ENCODE results near the gene TKTL1.
"Not testable (repeated sequence)": the region's sequence is repeated elsewhere in the genome, so short reads cannot be mapped to it uniquely, and the experiment has no call there.

TKTL1 gene

GRCh38 chrX:154295664-154296310 is at the start of gene TKTL1:
Gene TKTL1, plus strand, starts transcription at chrX:154295795. Its CDS starts 65 bp downstream, at chrX:154295860.
- no peak for DNase-seq

- not testable (repeated sequence) for DNase-seq
Measured at GRCh38 chrX:154247377-154248045, 48.1 kb upstream of the TKTL1 start.

GRCh38 chrX:154248076-154248475 is 47.5 kb upstream of the TKTL1 start:
- DNase-seq, result not testable (repeated sequence)

DNA sequence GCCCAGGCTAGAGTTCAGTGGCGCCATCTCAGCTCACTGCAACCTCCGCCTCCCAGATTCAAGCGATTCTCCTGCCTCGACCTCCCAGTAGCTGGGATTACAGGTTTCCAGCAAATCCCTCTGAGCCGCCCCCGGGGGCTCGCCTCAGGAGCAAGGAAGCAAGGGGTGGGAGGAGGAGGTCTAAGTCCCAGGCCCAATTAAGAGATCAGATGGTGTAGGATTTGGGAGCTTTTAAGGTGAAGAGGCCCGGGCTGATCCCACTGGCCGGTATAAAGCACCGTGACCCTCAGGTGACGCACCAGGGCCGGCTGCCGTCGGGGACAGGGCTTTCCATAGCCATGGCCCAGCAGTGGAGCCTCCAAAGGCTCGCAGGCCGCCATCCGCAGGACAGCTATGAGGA is 38.3 kb upstream of the TKTL1 start, which contains the start of gene OPN1MW3:
Gene OPN1MW3, plus strand, starts transcription at position 301 of the 400 bp plus-strand sequence. Its CDS starts 38 bp downstream, at position 339.
- not testable (repeated sequence) for DNase-seq

DNA sequence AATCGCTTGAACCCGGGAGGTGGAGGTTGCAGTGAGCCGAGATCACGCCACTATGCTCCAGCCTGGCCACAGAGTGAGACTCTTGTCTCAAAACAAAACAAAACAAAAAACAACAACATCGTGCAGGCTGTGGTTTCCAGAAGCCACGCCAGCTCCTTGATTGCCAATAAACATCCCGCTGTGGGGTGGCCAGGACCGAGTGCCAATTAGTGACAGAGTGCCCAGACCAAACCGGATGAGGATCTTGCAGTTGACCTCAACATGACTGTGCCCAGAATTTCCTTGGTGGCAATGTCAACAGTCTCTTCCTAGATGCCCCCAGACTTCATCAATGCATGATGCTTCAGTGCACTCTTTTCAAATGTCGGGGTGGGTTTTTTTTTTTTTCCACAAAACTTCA is 36.9 kb upstream of the TKTL1 start:
- DNase-seq, result not testable (repeated sequence)

DNA sequence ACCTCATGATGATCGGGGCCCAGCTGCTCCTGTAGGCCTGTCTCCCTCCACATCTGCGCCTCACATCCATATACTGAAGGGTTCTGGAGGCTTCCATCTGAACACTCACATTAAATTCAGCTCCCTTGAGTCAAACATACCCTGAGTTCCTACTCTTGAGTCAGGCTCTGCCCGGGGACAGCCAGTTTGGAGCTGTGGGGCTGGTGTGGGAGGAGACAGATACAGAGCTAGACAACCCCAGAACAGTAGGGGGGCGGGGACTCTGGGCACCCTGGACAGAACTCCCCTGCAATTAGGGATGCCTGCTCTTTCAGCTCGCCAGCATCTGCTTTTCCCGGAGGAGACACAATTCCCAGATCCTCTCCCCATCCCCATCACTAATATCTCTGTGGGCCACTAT is 32.5 kb upstream of the TKTL1 start:
- DNase-seq, result not testable (repeated sequence)

GRCh38 chrX:154269245-154269644 is 26.4 kb upstream of the TKTL1 start:
- DNase-seq, result not testable (repeated sequence)

DNA sequence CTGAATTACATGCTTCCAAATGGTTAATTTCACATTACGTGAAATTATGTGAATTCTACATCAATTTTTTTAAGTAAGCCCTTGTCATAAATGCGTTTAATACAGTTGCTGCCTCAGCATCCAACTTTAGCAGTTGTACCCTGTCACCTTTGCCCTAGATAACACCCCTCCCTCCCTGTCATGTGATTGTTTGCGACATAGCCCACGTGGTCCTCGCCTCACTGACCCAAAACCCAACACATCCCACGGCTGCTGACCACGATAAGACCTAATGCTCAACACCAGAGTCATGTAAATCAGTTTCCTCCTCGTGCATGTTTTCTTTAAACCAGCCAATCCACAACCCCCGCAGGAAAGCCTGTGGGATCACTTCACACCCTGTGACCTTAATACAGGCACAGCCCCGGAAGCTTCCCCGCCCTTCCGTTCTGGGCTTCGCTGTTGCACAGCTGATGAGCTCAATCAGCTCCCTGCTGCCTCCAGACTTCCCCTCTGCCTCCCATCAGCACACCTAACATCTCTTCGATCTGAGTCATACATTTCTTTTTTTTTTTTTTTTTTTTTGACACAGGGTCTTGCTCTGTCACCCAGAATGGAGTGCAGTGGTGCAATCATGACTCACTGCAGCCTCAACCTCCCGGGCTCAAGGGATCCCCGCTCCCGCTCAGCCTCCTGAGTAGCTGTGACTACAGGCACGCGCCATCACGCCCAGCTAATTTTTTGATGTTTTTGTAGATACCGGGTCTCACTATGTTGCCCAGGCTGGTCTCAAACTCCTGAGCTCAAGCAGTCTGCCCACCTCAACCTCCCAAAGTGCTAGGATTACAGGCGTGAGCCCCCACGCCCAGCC is 10.9 kb upstream of the TKTL1 start:
- DNase-seq, result not testable (repeated sequence)

GRCh38 chrX:154286406-154286805 is 9.2 kb upstream of the TKTL1 start:
- not testable (repeated sequence) for DNase-seq

GRCh38 chrX:154294791-154295574 is 612 bp upstream of the TKTL1 start, which contains the start of gene TEX28:
Gene TEX28, minus strand, starts transcription at chrX:154295124. Its CDS starts 3,007 bp downstream, at chrX:154292117.
- DNase-seq, result no peak

DNA sequence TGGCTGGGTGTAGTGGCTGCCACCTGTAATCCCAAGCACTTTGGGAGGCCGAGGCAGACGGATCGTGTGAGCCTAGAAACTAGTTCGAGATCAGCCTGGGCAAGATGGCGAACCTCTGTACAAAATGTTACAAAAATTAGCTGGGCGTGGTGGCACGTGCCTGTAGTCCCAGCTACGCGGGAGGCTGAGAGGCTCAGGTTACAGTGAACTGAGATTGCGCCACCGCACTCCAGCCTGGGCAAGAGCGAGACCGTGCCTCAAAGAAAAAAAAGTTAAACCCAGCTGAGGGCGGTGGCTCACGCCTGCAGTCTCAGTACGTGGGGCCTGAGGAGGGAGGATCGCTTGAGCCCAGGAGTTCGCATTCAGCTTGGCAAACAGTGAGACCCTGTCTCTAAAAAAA is 1.1 kb downstream of the TKTL1 start:
- no peak for DNase-seq

DNA sequence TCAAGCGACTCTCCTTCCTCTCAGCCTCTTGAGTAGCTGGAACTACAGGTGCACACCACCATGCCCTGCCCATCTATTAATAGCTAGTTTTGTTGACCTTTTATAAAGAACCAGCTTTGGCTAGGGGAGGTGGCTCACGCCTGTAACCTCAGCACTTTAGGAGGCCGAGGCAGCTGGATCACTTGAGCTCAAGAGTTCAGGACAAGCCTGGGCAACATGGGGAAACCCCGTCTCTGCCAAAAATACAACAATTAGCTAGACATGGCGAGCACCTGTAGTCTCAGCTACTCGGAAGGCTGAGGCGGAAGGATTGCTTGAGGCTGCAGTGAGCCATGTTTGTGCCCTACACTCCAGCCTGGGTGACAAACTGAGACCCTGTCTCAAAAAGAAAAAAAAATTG is 2.7 kb downstream of the TKTL1 start:
- no peak for DNase-seq

DNA sequence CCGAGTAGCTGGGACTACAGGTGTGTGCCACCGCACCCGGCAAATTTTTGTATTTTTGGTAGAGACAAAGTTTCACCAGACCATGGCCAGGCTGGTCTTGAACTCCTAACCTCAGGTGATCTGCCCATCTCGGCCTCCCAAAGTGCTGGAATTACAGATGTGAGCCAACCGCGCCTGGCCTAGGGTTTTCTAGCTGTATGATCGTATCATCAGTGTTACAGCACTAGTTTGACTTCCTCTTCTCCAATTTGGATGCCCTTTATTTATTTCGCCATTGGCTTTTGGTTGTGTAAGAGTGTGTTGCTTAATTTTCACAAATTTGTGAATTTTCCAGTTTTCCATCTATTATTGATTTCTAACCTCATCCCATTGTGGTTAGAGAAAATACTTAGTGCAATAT is 5.2 kb downstream of the TKTL1 start:
- no peak for DNase-seq

GRCh38 chrX:154302998-154303397 is 7.4 kb downstream of the TKTL1 start:
- not testable (repeated sequence) for DNase-seq

DNA sequence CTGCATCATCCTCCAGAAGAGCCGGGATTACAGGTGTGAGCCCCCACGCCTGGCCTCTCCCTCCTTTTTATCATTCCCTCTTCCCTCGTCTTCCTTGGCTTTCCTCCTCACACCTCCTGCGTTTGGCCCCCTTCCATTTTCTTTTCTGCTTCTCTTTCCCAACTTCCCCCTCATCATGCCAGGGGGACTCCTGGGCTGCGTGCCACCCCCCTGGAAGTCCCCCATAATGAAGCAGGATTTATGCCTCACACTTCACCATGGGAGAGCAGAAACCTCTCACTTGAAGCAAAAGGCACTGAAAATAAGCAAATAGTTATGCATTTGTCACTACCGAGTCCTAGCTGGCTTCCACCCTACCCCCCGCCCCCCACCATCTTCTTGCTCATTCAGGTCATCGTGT is 7.9 kb downstream of the TKTL1 start:
- DNase-seq, result no peak

DNA sequence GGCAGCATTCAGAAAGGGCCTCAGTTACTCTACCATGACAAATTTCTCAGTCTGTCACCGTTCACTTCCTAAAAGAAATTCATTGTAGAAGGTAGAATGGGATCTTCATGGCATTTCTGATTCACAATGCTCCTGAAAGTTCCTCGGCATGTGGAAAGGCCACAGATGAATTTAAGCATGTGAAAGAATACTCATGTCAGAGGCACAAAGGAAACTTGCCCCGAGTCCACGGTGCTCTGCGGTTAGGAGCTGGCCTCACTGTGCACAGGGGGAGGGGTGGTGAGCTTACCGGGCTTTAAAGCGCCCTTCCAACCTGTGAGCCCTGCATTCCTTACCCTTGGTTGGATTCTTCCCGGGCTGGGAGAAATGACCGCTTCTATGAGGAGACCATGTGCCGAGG is 9.3 kb downstream of the TKTL1 start:
- no peak for DNase-seq

- no peak for DNase-seq
Measured at GRCh38 chrX:154305541-154306205, 10.1 kb downstream of the TKTL1 start.

- no peak for DNase-seq
Measured at GRCh38 chrX:154307202-154307601, 11.6 kb downstream of the TKTL1 start.

- DNase-seq, result peak; percentile 59
Measured at GRCh38 chrX:154308108-154308946, 12.7 kb downstream of the TKTL1 start.

GRCh38 chrX:154309041-154309775 is 13.6 kb downstream of the TKTL1 start:
- DNase-seq, result no peak
